PC-3 (cell line): ENCODE measurements around the gene PLCL2.

Experiments used
- EZH2phosphoT487 ChIP-seq: fragments of 300-600 bp; sonication (generic); IDR thresholded peaks from 2 replicates; pipeline ENCODE4 v1.6.1; 2018; ENCODE audit warnings: mild to moderate bottlenecking, antibody characterized with exemption, low read length, borderline replicate concordance
- TF ChIP-seq, protein P1 (sequence below): fragments of 300-600 bp; sonication (generic); conservative IDR thresholded peaks from 2 replicates; pipeline ENCODE4 v1.5.1; 2017; ENCODE audit warnings: antibody characterized with exemption, low read depth, mild to moderate bottlenecking, low read length

GRCh38 chr3:16897254-16897926, 12.6 kb downstream of the PLCL2 start:
- TF ChIP-seq, protein P1, sequence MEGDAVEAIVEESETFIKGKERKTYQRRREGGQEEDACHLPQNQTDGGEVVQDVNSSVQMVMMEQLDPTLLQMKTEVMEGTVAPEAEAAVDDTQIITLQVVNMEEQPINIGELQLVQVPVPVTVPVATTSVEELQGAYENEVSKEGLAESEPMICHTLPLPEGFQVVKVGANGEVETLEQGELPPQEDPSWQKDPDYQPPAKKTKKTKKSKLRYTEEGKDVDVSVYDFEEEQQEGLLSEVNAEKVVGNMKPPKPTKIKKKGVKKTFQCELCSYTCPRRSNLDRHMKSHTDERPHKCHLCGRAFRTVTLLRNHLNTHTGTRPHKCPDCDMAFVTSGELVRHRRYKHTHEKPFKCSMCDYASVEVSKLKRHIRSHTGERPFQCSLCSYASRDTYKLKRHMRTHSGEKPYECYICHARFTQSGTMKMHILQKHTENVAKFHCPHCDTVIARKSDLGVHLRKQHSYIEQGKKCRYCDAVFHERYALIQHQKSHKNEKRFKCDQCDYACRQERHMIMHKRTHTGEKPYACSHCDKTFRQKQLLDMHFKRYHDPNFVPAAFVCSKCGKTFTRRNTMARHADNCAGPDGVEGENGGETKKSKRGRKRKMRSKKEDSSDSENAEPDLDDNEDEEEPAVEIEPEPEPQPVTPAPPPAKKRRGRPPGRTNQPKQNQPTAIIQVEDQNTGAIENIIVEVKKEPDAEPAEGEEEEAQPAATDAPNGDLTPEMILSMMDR, result no peak
- 0 out of 2 replicates have a peak, but pooled peaks have one; percentile 19 for TF ChIP-seq EZH2phosphoT487
